Astrocyte (in vitro differentiated cells and primary cell): ENCODE measurements around the gene AHDC1.

Experiments used
- CTCF ChIP-seq: IDR thresholded peaks from 2 replicates; pipeline ENCODE4 v1.5.1; 2011; ENCODE audit warnings: low read depth, mild to moderate bottlenecking, inconsistent platforms, low read length, moderate library complexity; ENCODE audit not compliant: insufficient read depth
- EZH2 ChIP-seq: IDR thresholded peaks from 2 replicates; pipeline ENCODE4 v1.6.1; 2012; ENCODE audit warnings: mild to moderate bottlenecking, low read length, inconsistent platforms; ENCODE audit not compliant: insufficient read depth

GRCh38 chr1:27552911-27553420 is 51.0 kb downstream of the AHDC1 start:
- TF ChIP-seq CTCF (no peak), EZH2 (no peak)
